Measurements from ENCODE around the gene PEF1. TPM values are rescaled to one million over a fixed set of nuclear protein-coding genes. Genes with fewer than 3 reads are reported as not detected.

The PEF1 gene
- total RNA-seq, 1 donor from 2014 or later, result 38.9 TPM

DNA sequence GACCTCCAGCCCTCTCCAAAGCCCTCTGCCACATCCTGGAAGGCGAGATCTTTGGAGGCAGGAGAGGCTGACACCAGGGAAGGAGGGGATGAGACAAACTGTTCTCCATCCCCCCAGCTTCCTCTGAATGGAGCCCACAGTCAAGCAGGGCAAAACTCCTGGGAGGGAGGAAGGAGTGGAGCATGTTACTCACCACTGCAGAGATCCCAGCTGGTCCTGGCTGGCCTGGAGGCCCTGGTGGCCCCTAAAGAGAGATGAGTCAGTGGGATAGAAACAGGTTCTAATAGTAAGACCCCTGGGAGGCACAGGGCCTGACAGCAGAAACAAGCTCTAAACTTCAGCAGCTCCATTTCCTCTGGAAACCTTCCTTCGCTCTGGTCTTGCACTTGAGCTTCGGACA lies 14.0 kb upstream of the PEF1 start:
- Mint-ChIP-seq H3K27me3 (ENCODE audit: unreplicated experiment) (peaks cover 8% of the 10 kb centered on the region), H3K9me3 (ENCODE audit: unreplicated experiment) (peaks cover 3% of the 10 kb centered on the region), H3K4me3 (ENCODE audit: unreplicated experiment) (no peak overlapping the region), H3K4me1 (ENCODE audit: low read depth, unreplicated experiment) (peaks cover 20% of the 10 kb centered on the region), H3K27ac (ENCODE audit: unreplicated experiment) (no peak overlapping the region), H3K36me3 (ENCODE audit: unreplicated experiment) (no peaks in the 10 kb centered on the region)
- TF ChIP-seq, protein P1, sequence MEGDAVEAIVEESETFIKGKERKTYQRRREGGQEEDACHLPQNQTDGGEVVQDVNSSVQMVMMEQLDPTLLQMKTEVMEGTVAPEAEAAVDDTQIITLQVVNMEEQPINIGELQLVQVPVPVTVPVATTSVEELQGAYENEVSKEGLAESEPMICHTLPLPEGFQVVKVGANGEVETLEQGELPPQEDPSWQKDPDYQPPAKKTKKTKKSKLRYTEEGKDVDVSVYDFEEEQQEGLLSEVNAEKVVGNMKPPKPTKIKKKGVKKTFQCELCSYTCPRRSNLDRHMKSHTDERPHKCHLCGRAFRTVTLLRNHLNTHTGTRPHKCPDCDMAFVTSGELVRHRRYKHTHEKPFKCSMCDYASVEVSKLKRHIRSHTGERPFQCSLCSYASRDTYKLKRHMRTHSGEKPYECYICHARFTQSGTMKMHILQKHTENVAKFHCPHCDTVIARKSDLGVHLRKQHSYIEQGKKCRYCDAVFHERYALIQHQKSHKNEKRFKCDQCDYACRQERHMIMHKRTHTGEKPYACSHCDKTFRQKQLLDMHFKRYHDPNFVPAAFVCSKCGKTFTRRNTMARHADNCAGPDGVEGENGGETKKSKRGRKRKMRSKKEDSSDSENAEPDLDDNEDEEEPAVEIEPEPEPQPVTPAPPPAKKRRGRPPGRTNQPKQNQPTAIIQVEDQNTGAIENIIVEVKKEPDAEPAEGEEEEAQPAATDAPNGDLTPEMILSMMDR (IDR thresholded peaks at IDR 0.05; ENCODE audit: partially characterized antibody, unreplicated experiment), result no peak
- DNase-seq, result no peak

GRCh38 chr1:31657972-31658510 lies 13.4 kb upstream of the PEF1 start:
- no peak for DNase-seq
- Mint-ChIP-seq H3K9me3 (ENCODE audit: unreplicated experiment) (peaks cover 5% of the 10 kb centered on the region), H3K4me1 (ENCODE audit: low read depth, unreplicated experiment) (peaks cover 15% of the 10 kb centered on the region), H3K27me3 (ENCODE audit: unreplicated experiment) (peaks cover 6% of the 10 kb centered on the region), H3K36me3 (ENCODE audit: unreplicated experiment) (no peaks in the 10 kb centered on the region), H3K4me3 (ENCODE audit: unreplicated experiment) (no peak overlapping the region), H3K27ac (ENCODE audit: unreplicated experiment) (no peak overlapping the region)
- TF ChIP-seq, protein P1 (IDR thresholded peaks at IDR 0.05; ENCODE audit: partially characterized antibody, unreplicated experiment), result no peak

DNA sequence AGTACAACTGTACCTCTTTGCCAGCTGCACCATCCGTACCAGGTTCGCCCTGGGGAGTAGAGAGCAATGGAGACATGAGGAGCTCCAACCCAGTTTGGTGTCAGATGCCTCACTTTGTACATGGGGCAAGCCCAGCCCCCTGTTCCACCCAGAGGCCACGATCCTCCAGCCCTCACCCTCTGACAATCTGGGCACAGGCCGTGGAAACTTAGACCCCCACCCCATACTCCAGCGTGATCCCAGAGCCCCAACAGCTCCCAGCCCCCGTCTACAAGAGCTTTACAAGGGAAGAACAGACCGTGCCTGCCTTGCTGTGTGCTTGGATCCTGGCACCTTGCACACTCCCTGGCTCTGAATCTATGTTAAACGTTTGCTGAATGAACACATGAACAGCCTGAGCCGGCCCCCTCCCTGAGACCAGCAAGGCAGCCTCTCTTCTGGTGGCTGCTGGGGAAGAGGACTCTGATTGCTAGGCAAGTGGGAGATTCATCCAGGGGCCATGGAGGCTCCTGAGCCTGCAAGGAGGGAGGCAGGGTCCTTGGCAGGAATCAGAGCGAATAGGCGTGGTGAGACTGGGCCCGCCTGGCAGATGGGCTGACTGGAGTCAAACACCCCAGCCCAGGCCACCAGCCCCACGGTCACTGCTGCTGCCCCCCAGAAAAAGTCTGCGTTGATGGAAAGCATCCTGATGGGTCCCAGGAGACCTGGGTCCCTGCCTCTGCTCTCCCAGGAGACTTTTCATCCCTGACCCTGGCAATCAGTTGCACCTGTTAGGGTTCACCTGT lies 12.5 kb upstream of the PEF1 start:
- H3K4me3 Mint-ChIP-seq (ENCODE audit: unreplicated experiment), result no peak overlapping the region
- H3K9me3 Mint-ChIP-seq (ENCODE audit: unreplicated experiment), result peaks cover 5% of the 10 kb centered on the region
- DNase-seq, result no peak
- TF ChIP-seq, protein P1 (IDR thresholded peaks at IDR 0.05; ENCODE audit: partially characterized antibody, unreplicated experiment), result no peak
- H3K27ac Mint-ChIP-seq (ENCODE audit: unreplicated experiment), result no peak overlapping the region
- H3K4me1 Mint-ChIP-seq (ENCODE audit: low read depth, unreplicated experiment), result peaks cover 11% of the 10 kb centered on the region
- H3K27me3 Mint-ChIP-seq (ENCODE audit: unreplicated experiment), result peaks cover 6% of the 10 kb centered on the region
- H3K36me3 Mint-ChIP-seq (ENCODE audit: unreplicated experiment), result no peaks in the 10 kb centered on the region

- DNase-seq, result no peak
- Mint-ChIP-seq H3K4me1 (ENCODE audit: low read depth, unreplicated experiment) (peaks cover 13% of the 10 kb centered on the region), H3K27ac (ENCODE audit: unreplicated experiment) (no peak overlapping the region), H3K9me3 (ENCODE audit: unreplicated experiment) (peaks cover 5% of the 10 kb centered on the region), H3K4me3 (ENCODE audit: unreplicated experiment) (no peak overlapping the region), H3K27me3 (ENCODE audit: unreplicated experiment) (peaks cover 5% of the 10 kb centered on the region), H3K36me3 (ENCODE audit: unreplicated experiment) (no peaks in the 10 kb centered on the region)
- TF ChIP-seq, protein P1 (IDR thresholded peaks at IDR 0.05; ENCODE audit: partially characterized antibody, unreplicated experiment), result no peak
Observed at GRCh38 chr1:31655756-31656155, 11.1 kb upstream of the PEF1 start.

GRCh38 chr1:31655104-31655503 lies 10.4 kb upstream of the PEF1 start:
- Mint-ChIP-seq H3K9me3 (ENCODE audit: unreplicated experiment) (peaks cover 3% of the 10 kb centered on the region), H3K27ac (ENCODE audit: unreplicated experiment) (no peak overlapping the region), H3K4me1 (ENCODE audit: low read depth, unreplicated experiment) (peaks cover 19% of the 10 kb centered on the region), H3K27me3 (ENCODE audit: unreplicated experiment) (peaks cover 1% of the 10 kb centered on the region), H3K4me3 (ENCODE audit: unreplicated experiment) (no peak overlapping the region), H3K36me3 (ENCODE audit: unreplicated experiment) (no peaks in the 10 kb centered on the region)
- TF ChIP-seq, protein P1 (IDR thresholded peaks at IDR 0.05; ENCODE audit: partially characterized antibody, unreplicated experiment), result no peak
- DNase-seq, result no peak

Data from glutamatergic neuron (in vitro differentiated cells).